AG04450 (cell line): ENCODE data around the gene FARP1. TPM values are rescaled to one million over a fixed set of nuclear protein-coding genes. Genes with fewer than 3 reads are reported as not detected.

Experiments used
- CTCF ChIA-PET: fragments of 300-600, 350-600 bp; formaldehyde crosslinking; extraction: SDS; loops from one replicate; lab custom pipeline; 2022; ENCODE audit warnings: antibody characterized with exemption, inconsistent platforms; lab: Charles Lee
- POLR2A ChIA-PET: fragments of 350-600 bp; formaldehyde crosslinking; extraction: SDS; loops from one replicate; lab custom pipeline; 2021; ENCODE audit warnings: antibody characterized with exemption, inconsistent platforms; lab: Yijun Ruan, JAX
- DNase-seq: peaks from one replicate; pipeline ENCODE4 v3.0.0-alpha.2; 2011; ENCODE audit warnings: low read depth, low spot score
- H3K27ac ChIP-seq: one replicate; pipeline ENCODE4 v1.5.1; 2012; ENCODE audit warnings: low read depth, low read length, control low read depth
- H3K27me3 ChIP-seq: one replicate; pipeline ENCODE4 v1.6.0; 2012; ENCODE audit warnings: low read length; ENCODE audit not compliant: control insufficient read depth, insufficient read depth
- H3K4me3 ChIP-seq: 2 replicates; pipeline ENCODE4 v1.5.1; 2011; ENCODE audit warnings: mild to moderate bottlenecking, low read depth, low read length, control low read depth
- H3K9me3 ChIP-seq: 2 replicates; pipeline ENCODE4 v1.5.1; 2012; ENCODE audit warnings: low read length; ENCODE audit not compliant: control insufficient read depth, insufficient read depth
- polyA plus RNA-seq: library from polyadenylated mRNA; depleted of rRNA; stranded (reverse); fragments of >200 nt; gene quantifications from 2 replicates; pipeline ENCODE4 v1.2.3, GENCODE V29; 2011
- TF ChIP-seq, protein P1 (sequence below): IDR thresholded peaks from 2 replicates; pipeline ENCODE4 v1.5.1; 2011; ENCODE audit warnings: low read depth, low read length, control low read depth, inconsistent platforms

The FARP1 gene
- polyA plus RNA-seq, 1 experiment: 76.4 TPM

DNA sequence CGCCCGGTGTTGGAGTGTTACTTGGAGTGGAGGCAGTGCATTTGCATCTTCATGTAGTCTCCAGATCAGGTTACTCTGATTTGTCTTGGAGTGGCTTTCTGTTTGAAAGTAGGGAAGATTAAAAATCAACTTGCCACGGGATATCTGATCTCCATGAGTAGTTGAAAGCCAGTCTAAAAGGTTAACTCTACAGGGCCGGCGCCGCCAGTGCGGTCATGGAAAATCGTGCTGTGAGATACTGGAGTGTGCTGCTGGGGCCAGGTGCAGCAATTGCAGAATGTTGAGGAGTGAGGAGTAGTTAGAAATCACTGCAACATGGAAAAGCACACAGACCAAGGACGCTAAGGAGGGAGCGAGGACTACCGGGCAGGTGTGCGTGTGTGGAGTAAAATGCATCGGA is 259.0 kb downstream of the FARP1 start:
- ChIA-PET POLR2A (no interaction called here), CTCF (no interaction called here)
- Histone ChIP-seq H3K27me3 (no peaks in the 10 kb centered on the region), H3K4me3 (no peak overlapping the region), H3K9me3 (no peaks in the 10 kb centered on the region), H3K27ac (no peak overlapping the region)
- TF ChIP-seq, protein P1, sequence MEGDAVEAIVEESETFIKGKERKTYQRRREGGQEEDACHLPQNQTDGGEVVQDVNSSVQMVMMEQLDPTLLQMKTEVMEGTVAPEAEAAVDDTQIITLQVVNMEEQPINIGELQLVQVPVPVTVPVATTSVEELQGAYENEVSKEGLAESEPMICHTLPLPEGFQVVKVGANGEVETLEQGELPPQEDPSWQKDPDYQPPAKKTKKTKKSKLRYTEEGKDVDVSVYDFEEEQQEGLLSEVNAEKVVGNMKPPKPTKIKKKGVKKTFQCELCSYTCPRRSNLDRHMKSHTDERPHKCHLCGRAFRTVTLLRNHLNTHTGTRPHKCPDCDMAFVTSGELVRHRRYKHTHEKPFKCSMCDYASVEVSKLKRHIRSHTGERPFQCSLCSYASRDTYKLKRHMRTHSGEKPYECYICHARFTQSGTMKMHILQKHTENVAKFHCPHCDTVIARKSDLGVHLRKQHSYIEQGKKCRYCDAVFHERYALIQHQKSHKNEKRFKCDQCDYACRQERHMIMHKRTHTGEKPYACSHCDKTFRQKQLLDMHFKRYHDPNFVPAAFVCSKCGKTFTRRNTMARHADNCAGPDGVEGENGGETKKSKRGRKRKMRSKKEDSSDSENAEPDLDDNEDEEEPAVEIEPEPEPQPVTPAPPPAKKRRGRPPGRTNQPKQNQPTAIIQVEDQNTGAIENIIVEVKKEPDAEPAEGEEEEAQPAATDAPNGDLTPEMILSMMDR: no peak
- DNase-seq: no peak

- no peak for DNase-seq
- ChIA-PET CTCF (interaction anchor here (0.5 kb wide), 1 partner anchor 277 kb away, joined by 4 read pairs; no protein-coding TSS in a partner anchor), POLR2A (interaction anchor here (0.6 kb wide), 1 partner anchor 85 kb away, joined by 3 read pairs; no protein-coding TSS in a partner anchor)
- TF ChIP-seq, protein P1: no peak
- Histone ChIP-seq H3K27ac (no peak overlapping the region), H3K9me3 (no peaks in the 10 kb centered on the region), H3K4me3 (no peak overlapping the region), H3K27me3 (no peaks in the 10 kb centered on the region)
Measured at GRCh38 chr13:98403076-98403475, 260.2 kb downstream of the FARP1 start.

DNA sequence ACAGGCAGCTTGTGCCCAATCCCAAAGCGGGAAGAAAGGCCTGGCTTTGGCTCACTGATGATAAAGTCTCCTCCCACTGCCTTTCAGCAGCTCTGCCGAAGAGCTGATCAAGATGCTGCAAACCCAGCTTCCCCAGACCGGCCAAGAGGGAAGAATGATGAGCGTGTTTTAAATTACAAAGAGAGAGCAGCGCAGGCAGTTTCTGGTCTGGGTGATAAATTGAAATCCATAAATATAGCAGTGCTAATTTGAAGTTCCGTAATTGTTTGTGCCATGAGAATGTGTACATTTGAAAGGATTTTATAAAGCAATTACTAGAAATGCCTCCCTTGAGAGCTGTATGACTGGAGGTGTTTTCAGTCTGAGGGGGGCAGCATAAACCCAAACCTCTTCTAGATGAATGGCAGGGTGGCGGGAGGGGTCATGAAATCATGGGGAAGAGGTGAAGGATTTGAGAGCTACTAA is 262.2 kb downstream of the FARP1 start:
- POLR2A ChIA-PET: no interaction called here
- TF ChIP-seq, protein P1: no peak
- DNase-seq: no peak
- no peaks in the 10 kb centered on the region for H3K27me3 ChIP-seq
- no peak overlapping the region for H3K4me3 ChIP-seq
- H3K27ac ChIP-seq: no peak overlapping the region
- CTCF ChIA-PET: no interaction called here
- H3K9me3 ChIP-seq: no peaks in the 10 kb centered on the region

DNA sequence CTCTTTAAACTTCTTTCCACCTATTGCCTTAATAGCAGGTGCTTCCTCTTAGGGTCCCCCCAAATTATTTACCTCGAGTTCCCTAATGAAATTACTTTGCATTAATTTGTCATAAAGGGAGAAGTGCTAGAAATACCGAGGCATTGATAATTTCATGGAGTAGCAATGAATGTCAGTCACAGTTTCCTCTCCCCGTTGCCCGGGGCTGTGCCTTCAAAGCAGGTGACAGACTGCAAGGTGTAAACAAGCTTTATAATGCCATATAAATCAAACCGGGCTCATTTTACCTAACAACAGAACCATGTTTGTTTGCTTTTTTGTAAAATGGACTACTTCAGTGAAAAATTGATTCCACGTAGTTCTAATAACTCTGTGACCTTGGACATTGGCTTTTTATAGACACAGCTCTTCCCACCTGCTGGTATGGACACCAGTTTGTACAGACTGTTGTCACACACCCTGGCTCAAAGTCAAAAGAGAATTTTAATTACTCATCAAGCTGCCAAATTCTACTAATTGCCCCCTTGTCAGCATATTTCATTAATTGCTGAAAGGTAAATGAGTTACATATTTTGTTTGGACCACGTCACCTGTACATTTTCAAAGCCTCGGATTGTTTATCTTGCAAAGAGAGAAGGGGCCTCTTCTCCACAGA is 262.9 kb downstream of the FARP1 start:
- POLR2A ChIA-PET: no interaction called here
- H3K9me3 ChIP-seq: no peaks in the 10 kb centered on the region
- no peak overlapping the region for H3K4me3 ChIP-seq
- CTCF ChIA-PET: no interaction called here
- no peaks in the 10 kb centered on the region for H3K27me3 ChIP-seq
- TF ChIP-seq, protein P1: no peak
- DNase-seq: no peak
- no peak overlapping the region for H3K27ac ChIP-seq

GRCh38 chr13:98406427-98406826 is 263.5 kb downstream of the FARP1 start:
- CTCF ChIA-PET: interaction anchor here (0.6 kb wide), 1 partner anchor 387 kb away, joined by 4 read pairs; no protein-coding TSS in a partner anchor
- TF ChIP-seq, protein P1: no peak

More at GRCh38 chr13:98406427-98406826, 263.5 kb downstream of the FARP1 start:
- no peaks in the 10 kb centered on the region for H3K27me3 ChIP-seq
- H3K27ac ChIP-seq: no peak overlapping the region
- POLR2A ChIA-PET: no interaction called here
- H3K4me3 ChIP-seq: no peak overlapping the region
- DNase-seq: no peak
- no peaks in the 10 kb centered on the region for H3K9me3 ChIP-seq
